Myocyte (in vitro differentiated cells): ENCODE data around the gene STIM2. TPM values are rescaled to one million over a fixed set of nuclear protein-coding genes. Genes with fewer than 3 reads are reported as not detected.
A peak's percentile ranks its signal among the peaks of the same experiment; 100 is the strongest.
"Not testable (repeated sequence)": the region's sequence is repeated elsewhere in the genome, so short reads cannot be mapped to it uniquely, and the experiment has no call there.

ENCODE experiments used
- DNase-seq: peaks from one replicate; pipeline ENCODE4 v3.0.0-alpha.2; 2012; ENCODE audit warnings: low read depth
- polyA plus RNA-seq: library from polyadenylated mRNA; unstranded; fragments of >200 nt; gene quantifications from one replicate; pipeline ENCODE4 v1.2.1, GENCODE V29; 2012; ENCODE audit warnings: missing spikeins
- total RNA-seq: library from RNA; depleted of rRNA; stranded (reverse); fragments of >200 nt; gene quantifications from 2 replicates; pipeline ENCODE4 v1.2.3, GENCODE V29; 2014

Gene STIM2
- 32.4 and 49.1 TPM in 2 replicates for total RNA-seq
- polyA plus RNA-seq, result 13.7 TPM

DNA sequence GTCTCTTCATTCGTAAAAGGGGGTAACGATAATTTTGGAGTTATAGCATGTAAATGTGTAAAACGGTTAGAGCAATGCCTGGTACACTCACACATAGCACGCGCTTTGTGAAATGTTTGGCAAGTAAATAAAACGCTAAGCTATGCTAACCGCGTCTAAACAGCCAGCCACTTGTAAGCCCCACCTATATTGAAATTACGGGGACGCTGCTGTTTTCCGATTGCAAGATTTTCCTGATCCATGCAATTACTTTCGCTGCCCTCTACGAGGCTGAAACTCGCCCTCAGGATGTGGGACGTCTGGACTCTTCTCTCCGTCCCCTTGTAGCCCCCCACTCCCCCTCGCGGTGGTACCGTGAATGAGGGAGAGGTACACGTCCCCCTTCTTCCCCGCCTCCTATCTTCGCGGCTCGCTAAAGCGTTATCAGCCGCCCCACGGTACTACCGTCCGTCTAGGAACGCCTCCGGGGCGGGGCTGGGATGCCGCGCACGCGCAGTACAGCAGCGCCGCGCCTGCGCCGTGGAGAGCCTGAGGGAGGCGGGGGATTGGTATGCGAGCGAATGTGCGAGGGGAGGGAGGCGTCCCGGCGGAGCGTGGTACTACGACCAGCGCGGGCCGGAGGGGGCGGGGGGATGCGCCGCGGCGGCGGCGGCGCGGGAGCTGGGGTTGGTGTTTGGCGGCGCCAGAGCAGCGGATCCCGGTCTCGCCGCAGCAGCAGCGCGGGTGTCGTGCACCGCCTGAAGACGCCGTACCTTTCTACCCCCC is at the start of gene STIM2:
STIM2 (plus strand) TSS at position 685 of the 765 bp plus-strand sequence.
- peak; percentile 98 for DNase-seq

DNA sequence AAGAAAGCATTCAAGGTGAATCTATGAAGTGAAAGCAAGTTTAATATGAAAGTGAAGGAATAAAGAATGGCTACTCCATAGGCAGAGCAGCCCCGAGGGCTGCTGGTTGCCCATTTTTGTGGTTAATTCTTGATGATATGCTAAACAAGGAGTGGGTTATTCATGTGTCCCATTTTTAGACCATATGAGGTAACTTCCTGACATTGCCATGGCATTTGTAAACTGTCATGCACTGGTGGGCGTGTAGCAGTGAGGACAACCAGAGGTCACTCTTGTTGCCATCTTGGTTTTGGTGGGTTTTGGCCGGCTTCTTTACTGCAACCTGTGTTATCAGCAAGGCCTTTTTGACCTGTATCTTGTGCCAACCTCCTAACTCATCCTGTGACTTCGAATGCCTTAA is 49.1 kb upstream of the STIM2 start:
- peak; percentile 37 for DNase-seq

DNA sequence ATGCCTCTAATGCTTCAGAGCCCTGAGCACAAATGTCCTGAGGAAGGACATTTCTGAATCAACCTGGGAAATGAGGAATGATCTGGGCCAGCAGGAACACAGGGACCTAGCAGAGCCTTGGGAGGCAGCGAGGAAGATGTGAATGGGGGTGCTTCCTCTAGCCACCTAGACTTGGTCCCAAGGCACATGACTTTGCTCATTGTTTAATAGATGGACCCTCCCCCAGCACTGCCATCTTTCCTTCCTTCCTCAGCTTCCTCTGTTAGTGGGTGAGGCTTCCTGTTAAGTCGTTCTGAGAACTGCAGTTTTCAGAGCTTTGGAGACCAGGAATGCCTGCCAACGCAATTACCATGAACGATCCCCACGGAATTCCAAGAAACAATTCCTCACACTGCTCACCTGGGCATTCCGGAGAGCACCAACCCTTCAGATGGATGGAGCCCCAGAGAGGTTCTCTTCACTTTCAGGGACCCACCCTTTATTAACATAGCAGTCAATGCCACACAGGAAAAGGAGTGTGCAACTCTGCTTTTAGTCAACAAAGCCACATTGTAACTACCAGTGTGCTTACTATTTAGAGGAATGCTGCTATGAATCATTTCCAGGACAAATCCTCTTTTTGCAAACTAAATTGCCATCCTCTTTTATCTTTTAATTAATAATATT is 48.5 kb upstream of the STIM2 start:
- DNase-seq, result no peak

DNA sequence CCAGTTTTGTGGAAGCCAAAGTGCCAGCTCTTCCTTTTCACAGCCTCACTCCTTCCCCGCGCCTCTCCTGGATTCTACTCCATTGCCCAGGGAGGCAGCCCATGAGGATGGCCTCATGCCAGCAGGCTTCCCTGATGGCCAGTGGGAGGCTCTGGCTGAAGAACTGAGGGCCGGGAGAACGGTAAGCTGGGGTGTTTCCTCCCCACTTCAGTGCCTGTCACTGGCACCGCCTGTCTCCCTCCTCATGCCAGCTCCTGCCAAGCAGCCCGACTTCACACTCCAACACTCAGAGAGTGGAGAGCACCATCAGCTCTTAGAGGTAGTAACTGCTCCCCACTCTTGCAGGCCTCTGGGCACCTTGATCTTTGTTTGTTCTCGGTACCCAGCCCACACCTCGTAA is 46.9 kb upstream of the STIM2 start:
- DNase-seq, result no peak

DNA sequence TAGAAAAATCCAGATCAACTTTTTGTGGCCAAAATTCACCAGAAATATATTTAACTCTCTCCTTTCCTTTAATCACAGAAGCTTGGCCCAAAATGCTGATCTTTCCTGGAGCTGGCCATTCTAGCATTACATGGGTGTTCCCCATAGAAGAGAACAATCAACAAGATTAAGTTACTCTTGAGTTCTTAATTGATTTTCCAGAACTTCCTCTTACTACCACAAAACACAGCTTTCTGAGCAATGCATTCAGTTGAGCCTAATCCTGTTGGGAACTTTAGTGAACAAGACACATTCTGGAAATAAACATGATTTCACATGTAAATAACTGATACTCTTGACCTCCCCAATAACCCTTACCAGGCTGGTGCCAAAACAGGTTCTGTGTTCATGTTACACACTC is 45.4 kb upstream of the STIM2 start:
- DNase-seq, result no peak

DNA sequence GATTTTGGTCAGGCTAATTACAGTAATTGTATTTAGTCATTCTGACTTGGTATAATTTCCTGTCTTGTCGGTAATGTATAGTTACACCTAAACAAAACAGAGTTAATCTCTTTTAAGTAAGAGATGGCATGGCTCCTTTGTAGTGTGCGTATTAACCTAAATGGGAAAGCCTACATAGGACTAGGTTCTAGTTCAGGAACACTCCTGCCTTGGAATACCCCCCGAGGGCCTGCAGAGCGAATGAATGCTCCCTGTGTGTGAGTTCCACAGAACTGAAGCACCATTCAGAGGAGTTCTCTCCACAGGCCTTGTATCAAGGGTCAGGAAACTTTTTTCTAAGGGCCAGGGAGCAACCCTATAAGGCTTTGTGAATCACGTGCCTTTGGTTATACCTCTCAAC is 44.9 kb upstream of the STIM2 start:
- DNase-seq, result no peak

DNA sequence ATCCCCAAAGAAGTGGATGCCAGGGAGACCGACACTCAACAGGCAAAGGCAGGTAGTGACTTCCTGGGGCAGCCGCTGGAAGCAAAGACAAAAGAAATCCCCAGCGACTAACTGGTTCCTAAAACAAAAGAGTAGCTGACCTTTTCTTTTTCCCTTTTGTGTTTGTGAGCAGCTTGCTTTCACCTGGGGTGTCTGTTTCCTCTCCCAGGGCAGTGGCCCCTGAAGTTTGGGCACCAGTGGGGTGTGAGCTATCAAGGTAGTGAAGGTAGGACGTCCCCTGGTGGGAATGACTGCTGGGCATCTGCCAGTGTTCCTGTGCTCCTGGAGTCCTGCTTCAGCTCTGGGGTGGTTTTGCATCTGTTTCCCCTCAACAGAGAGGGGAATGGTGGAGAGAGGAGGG is 41.6 kb upstream of the STIM2 start:
- no peak for DNase-seq

DNA sequence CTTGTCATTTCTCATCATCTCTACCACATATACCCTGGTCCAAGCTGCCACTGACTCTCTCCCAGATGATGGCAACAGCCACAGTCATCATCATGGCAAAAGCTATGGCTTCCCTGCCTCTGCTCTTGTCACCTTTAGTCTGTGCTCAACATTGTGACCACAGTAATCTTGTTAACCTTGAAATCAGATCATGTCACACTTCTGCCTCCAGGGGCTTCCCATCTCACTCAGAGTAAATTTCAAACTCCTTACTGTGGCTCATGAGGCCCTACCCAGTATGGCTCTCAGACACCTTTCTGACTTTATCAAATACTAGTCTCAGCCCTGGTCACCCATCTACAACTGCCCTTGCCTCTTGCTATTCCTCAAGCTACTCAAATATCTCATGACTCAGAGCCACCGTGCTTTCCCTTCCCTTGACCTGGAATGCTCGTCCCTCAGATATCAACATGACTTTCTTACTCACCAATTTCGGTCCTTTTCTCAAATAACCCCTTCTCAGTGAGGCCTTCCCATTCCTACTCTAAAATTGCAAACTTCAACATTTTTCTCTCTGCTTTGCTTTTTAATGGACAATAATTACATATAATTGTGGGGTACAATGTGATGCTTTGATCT is 41.1 kb upstream of the STIM2 start:
- no peak for DNase-seq

DNA sequence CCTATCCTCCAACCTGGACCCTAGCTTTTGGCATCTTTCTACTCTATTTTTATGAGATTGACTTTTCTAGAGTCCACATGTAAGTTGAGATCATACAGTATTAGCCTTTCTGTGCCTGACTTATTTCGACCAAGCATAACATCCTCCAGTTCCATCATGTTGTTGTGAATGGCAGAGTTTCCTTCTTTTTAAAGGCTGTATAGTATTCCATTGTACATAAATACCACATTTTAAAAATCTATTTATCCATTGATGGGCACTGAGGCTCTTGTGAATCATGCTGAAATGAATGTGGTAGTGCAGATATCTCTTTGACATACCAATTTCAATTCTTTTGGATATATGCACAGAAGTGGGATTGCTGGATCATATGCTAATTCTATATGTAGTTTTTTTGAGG is 40.3 kb upstream of the STIM2 start:
- no peak for DNase-seq

DNA sequence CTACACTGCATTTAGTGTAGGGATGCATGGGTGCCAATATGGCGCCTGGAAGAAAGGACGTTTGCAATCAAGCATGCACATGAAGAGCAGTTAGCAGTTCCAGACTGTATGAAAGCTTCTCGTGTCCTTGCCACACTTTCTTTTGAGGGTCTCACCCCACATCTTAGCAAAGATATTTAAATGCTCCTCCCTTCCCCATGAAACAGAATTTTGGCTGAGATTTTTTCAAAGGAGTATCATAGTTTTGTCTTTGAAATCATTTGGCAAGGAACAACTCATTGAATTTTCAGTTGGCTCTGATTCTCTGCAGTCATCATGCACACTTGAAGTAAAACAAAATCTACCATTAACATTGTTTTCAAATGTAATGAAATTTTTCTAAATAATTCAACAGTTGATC is 39.6 kb upstream of the STIM2 start:
- DNase-seq, result no peak

DNA sequence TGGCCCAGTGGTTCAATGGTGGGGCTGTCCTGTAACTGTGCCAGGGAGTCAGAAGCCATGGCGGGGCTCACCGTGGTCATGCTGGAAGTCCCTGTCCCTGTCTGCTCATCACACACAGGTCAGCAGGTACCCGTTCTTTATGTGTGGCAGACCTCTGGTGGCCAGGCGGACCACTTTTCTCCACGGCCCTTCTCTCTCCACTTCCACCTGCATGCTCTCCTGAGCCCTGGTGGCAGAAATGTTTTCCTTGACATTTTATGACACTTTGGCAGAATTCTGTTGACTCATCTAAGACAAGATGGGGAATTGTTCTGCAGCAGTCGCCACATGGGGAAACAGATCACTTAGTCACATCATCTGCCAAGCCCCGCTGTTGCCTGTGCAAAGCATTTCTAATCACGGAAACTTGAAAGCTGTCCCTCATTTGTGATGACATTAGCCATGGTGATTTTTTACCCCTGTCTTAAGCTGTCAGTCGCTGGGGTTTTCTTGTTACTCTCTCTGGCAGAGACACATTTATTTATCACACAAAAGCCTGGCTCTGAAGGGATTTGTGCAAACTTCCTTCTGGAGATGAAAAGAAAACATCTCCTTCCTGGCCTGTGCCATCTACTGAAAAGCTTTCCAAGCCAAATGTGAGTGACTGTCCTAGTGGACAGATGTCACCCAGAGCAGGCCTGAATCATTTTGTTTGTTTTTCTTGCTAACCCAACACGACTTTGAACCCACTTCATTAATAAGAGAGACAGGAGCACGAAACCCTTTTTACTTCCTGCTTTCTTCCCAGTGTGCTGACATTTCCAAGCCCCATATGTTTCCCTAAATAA is 38.8 kb upstream of the STIM2 start:
- no peak for DNase-seq

DNA sequence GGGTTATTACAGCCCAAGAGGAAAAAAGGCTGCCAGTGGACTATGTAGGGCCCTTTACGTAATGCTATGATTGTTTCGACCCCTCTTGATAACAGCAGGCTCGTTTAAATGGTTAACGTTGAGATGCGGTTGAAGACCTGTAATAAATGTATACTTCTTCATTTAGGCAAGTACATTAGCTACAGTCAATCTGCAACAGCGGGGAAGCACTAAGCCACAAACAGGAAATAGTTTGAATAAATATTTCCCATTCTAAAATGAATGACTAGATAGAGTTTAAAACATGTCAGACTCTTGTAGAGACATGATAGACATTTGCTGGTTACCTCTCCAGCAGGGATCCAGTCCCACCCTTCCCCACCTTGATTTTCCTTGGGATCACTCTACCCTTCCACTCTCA is 38.1 kb upstream of the STIM2 start:
- DNase-seq, result no peak

DNA sequence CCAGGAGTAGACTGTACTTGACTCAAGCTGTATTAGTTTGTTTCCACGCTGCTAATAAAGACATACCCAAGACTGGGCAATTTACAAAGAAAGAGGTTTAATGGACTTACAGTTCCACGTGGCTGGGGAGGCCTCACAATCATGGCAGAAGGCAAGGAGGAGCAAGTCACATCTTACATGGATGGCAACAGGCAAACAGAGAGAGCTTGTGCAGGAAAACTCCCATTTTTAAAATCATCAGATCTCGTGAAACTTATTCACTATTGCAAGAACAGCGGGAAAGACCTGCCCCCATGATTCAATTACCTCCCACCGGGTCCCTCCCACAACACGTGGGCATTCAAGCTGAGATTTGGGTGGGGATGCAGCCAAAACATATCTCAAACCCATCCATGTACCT is 37.7 kb upstream of the STIM2 start:
- DNase-seq, result not testable (repeated sequence)

DNA sequence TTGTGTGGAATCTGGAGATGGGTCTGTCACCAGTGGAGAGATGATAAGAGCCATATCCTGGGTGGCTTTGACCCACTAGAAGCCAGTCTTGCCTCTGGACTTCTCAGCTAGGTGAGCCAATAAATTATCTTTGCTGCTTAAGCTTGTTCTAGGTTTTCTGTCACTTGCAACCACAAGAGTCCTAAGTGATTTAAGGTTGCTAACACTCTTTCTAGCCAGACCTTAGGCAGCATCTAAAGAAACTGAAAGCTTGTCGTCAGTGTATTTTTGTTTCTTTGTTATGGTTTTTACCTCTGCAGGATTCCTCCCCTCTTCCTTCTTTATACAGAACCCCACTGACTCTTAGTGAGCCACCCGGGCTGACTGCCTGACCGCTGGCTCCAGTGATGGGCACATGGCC is 37.1 kb upstream of the STIM2 start:
- DNase-seq, result no peak

DNA sequence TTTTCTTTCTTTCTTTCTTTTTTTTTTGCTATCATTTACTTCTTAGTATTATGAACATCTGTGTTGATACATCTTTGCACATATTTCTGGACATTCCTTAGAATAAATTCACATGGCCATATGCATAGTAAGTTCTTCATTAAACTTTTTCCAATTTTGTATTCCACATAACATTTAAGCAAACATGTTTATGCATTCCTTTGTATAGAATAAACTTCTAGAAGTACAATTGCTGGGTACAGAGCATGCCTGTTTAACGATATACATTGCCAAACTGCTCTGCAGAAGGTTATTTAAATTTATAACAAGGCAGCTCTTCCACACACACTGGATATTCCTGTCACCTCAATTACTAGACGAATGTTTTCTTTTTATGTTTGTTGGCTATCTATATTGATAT is 36.0 kb upstream of the STIM2 start:
- no peak for DNase-seq

DNA sequence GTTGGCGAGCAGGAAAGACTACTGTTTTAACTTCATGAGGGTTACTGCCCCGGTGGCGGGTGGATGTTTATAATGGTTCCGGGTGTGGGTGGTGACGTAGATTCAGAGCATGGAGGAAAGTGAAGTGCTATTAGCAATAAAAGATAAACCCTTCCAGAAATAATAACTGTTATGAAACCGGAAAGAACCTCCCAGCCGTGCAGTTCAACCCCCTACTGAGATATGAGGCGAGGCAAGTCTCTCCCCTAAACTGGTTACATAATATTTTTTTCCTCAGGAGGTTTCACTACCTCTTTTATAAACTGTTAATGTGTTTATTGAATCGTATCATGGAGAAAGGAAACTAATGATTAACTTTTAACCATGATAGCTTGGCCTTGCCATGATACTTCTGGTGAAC is 33.9 kb upstream of the STIM2 start:
- no peak for DNase-seq

DNA sequence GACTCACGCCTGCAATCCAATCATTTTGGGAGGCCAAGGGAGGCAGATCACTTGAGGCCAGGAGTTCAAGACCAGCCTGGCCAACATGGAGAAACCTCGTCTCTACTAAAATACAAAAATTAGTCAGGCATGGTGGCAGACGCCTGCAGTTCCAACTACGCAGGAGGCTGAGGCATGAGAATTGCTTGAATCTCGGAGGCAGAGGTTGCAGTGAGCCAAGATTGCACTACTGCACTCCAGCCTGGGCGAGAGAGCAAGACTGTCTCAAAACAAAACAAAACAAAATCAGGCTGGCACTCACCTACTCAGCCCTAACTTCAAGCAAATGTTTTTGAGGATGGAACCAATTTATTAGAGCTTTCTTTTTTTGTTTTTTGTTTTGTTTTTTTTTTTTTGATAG is 33.3 kb upstream of the STIM2 start:
- not testable (repeated sequence) for DNase-seq

DNA sequence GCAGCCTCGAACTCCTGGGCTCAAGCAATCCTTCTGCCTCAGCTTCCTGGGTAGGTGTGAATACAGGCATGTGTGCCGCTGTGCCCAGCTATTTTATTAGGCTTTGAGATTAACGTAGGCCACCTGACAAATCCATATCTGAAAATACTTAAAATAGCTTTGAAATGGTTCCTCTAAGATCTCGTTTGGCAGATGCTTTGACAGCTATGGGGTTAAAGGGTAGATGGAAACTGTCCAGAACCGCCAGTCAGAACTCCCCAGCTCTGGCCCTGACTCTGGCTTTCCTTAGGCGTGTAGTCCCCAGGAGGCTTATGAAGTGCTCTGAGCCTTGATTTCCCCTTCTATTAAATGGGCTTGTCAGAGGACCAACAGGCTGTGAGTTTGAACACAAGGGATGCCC is 32.8 kb upstream of the STIM2 start:
- no peak for DNase-seq

DNA sequence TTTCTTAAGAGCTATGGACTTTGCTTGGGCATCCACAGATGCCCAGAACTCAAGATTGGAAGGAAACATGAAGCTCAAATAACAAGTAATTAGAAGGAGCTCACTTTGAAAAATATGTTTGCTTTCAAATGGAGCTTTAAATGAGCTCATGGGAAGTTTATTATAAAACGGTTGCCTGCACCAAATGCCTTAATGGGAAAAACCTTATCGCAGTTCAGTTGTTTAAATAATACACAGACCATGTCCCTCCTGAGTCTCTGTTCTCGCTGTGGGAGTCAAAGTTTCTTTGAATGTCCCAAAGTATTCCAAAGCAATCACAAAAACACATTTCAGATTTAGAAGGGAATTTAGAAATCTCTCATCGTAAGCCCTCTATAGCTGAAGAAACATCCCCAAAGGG is 31.6 kb upstream of the STIM2 start:
- DNase-seq, result no peak

DNA sequence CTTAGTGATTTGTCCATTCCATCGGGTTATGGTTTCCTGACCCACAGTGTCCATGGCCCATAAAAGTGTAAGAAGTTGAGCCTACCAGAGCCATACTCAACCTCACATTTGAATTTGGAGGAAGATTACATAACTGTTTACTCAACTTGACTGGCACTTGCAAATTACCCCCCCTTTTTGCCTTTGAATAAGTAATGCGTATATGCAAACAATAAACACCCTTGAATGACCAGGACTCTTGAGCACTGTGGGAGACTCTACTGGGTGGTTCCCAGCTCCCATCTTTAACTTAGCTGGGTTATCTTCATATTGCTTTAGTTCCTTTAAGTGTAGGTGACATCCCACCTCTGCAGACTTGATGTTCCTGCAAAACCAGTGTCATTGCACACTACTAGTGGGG is 30.6 kb upstream of the STIM2 start:
- no peak for DNase-seq

DNA sequence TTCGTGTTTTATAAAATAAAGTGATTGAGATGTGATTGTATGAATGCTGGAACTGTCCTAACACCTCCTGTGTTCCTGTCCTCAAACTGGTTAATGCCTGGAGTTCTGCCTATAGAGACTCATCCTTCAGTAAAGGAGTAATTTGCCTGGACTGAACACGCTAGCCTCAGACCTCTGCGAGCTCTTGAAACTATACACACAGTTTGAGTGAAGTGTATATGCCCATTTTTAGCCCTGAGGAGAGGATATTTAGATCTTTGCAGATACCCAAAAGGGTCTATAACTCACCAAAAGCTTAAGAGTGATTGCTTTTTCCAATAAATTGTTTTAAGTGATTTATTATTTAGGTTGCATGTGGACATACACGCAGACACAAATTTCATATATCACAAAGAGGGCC is 29.9 kb upstream of the STIM2 start:
- no peak for DNase-seq

DNA sequence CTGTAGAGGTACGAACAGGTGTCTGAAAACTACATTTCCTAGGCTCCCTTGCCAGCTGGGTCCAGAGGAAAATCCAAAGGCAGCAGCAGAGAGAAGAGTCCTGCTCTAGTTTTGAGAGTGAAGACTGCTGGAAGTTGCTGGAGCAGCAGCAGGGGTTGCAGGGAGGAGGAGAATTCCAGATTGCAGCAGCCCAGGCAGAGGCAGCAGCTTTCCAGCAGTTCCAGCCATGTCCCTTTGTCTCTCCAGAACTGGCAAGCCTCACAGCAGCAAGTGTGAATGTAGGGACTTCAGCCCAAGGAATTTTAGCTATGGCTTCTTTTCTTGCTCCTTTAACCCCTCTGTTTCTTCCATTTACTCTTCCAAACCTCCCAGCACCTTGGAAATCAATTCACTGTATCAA is 24.1 kb upstream of the STIM2 start:
- DNase-seq, result no peak
